ENCODE data around the gene RBM34.

RBM34 gene

GRCh38 chr1:235124111-235124510 is 36.9 kb downstream of the RBM34 start:
- Histone ChIP-seq H3F3A (ENCODE audit: control insufficient read depth, insufficient read depth) (peaks cover 10% of the 10 kb centered on the region; the same call in 1 of the 2 replicates), H3K4me2 (ENCODE audit: low read length) (peak overlapping the region; percentile 24), H3K27ac (ENCODE audit: low read depth, low read length) (no peak overlapping the region), H3K9me3 (ENCODE audit: control insufficient read depth, insufficient read depth, low read length) (no peaks in the 10 kb centered on the region), H3K36me3 (ENCODE audit: control insufficient read depth, low read length) (peaks cover 92% of the 10 kb centered on the region), H3K79me2 (ENCODE audit: control insufficient read depth, low read length) (peaks cover 98% of the 10 kb centered on the region), H3K4me1 (ENCODE audit: control insufficient read depth, low read length) (peaks cover 35% of the 10 kb centered on the region), H3K9me2 (replicated peaks; ENCODE audit: control insufficient read depth, low read length) (no peaks in the 10 kb centered on the region), H3K4me3 (ENCODE audit: low read length) (no peak overlapping the region), H3K27me3 (ENCODE audit: control insufficient read depth, low read length) (no peaks in the 10 kb centered on the region), H4K20me1 (ENCODE audit: control insufficient read depth, insufficient read depth, low read depth, low read length) (peaks cover 48% of the 10 kb centered on the region)
- TF ChIP-seq CTCF (IDR thresholded peaks at IDR 0.05; ENCODE audit: low read depth, low read length, poor library complexity, severe bottlenecking) (no peak), EZH2phosphoT487 (IDR thresholded peaks at IDR 0.05; ENCODE audit: borderline replicate concordance, low read length) (no peak)

- Histone ChIP-seq H4K20me1 (ENCODE audit: control insufficient read depth, insufficient read depth, low read depth, low read length) (peaks cover 47% of the 10 kb centered on the region), H3K4me1 (ENCODE audit: control insufficient read depth, low read length) (peaks cover 32% of the 10 kb centered on the region), H3K27ac (ENCODE audit: low read depth, low read length) (no peak overlapping the region), H3F3A (ENCODE audit: control insufficient read depth, insufficient read depth) (peaks cover 10% of the 10 kb centered on the region; the same call in 1 of the 2 replicates), H3K36me3 (ENCODE audit: control insufficient read depth, low read length) (peaks cover 97% of the 10 kb centered on the region), H3K4me2 (ENCODE audit: low read length) (no peak overlapping the region), H3K4me3 (ENCODE audit: low read length) (no peak overlapping the region), H3K79me2 (ENCODE audit: control insufficient read depth, low read length) (peaks cover 100% of the 10 kb centered on the region), H3K27me3 (ENCODE audit: control insufficient read depth, low read length) (no peaks in the 10 kb centered on the region), H3K9me2 (replicated peaks; ENCODE audit: control insufficient read depth, low read length) (no peaks in the 10 kb centered on the region), H3K9me3 (ENCODE audit: control insufficient read depth, insufficient read depth, low read length) (no peaks in the 10 kb centered on the region)
- no peak for TF ChIP-seq CTCF (IDR thresholded peaks at IDR 0.05; ENCODE audit: low read depth, low read length, poor library complexity, severe bottlenecking)
- TF ChIP-seq EZH2phosphoT487 (IDR thresholded peaks at IDR 0.05; ENCODE audit: borderline replicate concordance, low read length), result no peak
Measured at GRCh38 chr1:235122348-235122747, 38.7 kb downstream of the RBM34 start.

DNA sequence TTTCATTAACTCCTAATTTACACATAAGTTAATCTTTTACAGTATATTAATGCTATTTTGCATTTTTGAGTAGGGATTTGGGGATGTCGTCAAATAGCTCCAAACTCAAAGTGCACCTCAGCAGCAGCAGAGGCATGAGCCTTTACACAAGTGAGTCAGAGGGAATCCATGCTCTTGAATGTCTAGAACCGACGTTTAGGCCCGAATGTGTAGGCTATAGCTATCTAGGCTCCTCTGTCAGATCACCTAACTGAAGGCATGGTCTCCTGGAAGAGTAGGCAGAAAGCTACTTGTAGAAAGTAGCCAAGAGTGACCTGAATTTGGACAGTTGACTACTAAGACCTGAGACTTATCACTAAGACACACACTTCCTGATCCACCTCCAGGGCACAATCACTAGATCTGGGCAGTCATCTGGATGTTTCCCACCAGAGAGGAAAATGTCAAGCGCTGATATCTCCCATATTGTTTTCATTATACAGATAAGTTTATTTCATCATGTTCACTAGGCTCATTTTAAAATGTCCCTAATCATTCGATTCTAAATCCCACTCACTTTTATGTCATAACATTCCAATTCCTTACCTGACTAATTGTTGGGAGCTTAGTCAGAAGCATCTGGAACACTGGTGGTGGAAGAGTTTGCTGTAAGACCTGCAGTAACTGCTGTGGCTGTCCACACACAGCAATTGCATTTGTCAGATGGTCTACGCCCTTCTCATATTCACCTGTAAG is 47.7 kb downstream of the RBM34 start:
- Histone ChIP-seq H3K4me3 (ENCODE audit: low read length) (no peak overlapping the region), H3K27me3 (ENCODE audit: control insufficient read depth, low read length) (no peaks in the 10 kb centered on the region), H4K20me1 (ENCODE audit: control insufficient read depth, insufficient read depth, low read depth, low read length) (peaks cover 8% of the 10 kb centered on the region; the same call in 1 of the 2 replicates), H3K9me3 (ENCODE audit: control insufficient read depth, insufficient read depth, low read length) (no peaks in the 10 kb centered on the region), H3K4me1 (ENCODE audit: control insufficient read depth, low read length) (no peaks in the 10 kb centered on the region), H3K4me2 (ENCODE audit: low read length) (no peak overlapping the region), H3K27ac (ENCODE audit: low read depth, low read length) (no peak overlapping the region), H3K79me2 (ENCODE audit: control insufficient read depth, low read length) (peaks cover 43% of the 10 kb centered on the region), H3K36me3 (ENCODE audit: control insufficient read depth, low read length) (peaks cover 92% of the 10 kb centered on the region), H3K9me2 (replicated peaks; ENCODE audit: control insufficient read depth, low read length) (no peaks in the 10 kb centered on the region), H3F3A (ENCODE audit: control insufficient read depth, insufficient read depth) (peaks cover 42% of the 10 kb centered on the region)
- TF ChIP-seq CTCF (IDR thresholded peaks at IDR 0.05; ENCODE audit: low read depth, low read length, poor library complexity, severe bottlenecking), result no peak
- TF ChIP-seq EZH2phosphoT487 (IDR thresholded peaks at IDR 0.05; ENCODE audit: borderline replicate concordance, low read length), result no peak

All from DOHH2 (cell line).